UCSD-AML1 (cell line): ENCODE measurements around the gene NIPA2.

Source experiments
- DNase-seq: peaks from one replicate; lab custom pipeline; 2025; ENCODE audit not compliant: unreplicated experiment; lab: John Stamatoyannopoulos, UW

NIPA2 gene

GRCh38 chr15:22874966-22875365 lies 36.5 kb downstream of the NIPA2 start:
- no peak for DNase-seq

GRCh38 chr15:22877117-22877516 lies 38.7 kb downstream of the NIPA2 start:
- no peak for DNase-seq

DNA sequence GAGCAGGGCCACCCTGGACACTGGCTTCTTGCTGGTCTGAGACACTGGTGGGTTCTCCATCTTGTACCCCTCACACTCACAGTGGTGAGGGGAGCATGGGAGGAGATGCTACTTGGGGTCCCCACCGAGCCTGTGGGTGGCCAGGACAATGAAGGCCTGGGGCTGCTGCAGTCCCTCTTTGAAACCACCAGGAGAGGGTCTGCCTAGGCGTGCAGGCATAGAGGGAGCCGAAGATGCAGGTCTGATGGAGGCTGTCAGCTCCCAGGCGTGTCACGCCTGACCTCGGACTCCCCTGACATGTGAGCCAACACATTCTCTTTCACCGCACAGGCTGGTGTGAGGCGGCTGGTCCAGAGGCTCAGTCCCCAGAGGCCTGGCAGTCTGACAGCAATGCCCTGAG lies 39.1 kb downstream of the NIPA2 start:
- no peak for DNase-seq

- DNase-seq = no peak
Observed at GRCh38 chr15:22878103-22878502, 39.6 kb downstream of the NIPA2 start.

DNA sequence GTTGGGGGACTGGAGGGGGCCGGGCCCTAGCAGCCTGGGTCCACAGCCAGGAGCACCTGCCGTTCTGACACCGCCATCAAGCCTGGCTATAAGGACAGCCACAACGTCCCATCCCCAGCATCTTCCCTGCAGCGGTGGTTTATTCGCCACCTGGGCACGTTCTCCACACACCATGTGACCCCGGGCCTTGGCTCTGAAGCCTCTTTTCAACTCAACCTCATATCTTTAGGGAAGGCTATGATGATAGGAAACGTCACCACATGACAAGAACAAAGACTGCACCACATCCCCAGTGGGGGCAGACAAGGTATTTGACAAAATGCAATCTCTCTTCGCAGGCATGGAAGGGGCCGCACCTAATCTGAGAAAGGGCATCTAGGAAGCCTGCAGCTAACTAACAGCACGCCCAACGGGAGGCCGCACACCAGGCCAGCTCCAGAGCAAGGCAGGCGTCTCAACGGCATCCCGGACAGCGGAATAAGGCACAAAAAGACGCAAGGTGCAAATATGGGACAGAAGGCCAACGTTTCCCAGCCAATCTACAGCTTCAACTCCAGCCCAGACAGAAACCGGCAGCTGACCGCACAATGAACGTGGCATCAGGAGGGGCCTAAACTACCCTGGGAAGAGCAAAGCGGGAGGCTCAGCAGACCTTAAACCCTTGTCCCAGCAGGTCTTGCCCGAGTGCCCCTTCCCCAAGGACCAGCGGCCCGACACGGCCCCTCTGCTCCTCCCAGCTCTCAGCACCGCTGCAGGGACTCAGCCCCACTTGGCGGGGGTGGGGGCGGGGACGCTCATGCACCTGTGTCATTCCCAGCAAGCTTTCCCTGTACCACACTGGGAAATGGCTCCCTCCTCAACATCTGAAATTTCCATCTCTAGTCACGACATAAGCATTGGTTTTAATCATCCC lies 41.9 kb downstream of the NIPA2 start:
- no peak for DNase-seq

DNA sequence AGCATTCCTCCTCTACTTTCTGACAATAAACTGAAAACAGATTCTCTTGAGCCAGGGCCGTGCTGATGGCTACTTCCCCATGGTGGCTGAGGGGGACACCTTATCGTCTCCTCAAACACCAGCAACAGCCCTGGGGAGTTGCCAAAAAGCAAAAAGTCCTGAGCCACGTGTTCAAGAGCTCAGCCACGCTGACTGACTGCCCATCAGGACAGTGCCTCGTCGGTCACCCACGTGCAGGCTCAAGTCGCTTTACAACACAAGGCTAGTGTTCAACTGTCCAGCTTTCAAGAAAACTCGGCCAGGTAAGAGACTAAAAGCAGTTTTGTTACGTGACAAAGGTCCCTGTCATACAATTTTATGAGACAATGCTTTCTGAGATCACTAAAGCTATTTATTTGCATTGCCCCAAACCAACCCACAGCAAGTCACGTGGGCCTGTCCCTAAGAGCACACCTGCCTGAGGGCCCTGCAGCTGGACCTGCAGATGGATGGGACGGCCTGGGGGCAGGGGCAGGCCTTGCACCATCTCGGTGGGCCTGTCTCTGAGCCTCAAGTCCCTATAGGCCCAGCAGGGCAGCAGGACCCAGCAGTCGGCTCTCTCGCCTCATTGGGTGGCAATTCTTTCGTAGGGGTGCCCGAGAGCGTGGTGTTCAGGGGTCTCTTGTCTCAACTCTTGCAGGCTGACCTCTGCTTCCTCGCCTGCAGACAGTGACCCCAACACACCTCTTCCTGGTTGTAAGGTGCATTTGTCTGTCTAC lies 42.7 kb downstream of the NIPA2 start:
- DNase-seq = no peak

DNA sequence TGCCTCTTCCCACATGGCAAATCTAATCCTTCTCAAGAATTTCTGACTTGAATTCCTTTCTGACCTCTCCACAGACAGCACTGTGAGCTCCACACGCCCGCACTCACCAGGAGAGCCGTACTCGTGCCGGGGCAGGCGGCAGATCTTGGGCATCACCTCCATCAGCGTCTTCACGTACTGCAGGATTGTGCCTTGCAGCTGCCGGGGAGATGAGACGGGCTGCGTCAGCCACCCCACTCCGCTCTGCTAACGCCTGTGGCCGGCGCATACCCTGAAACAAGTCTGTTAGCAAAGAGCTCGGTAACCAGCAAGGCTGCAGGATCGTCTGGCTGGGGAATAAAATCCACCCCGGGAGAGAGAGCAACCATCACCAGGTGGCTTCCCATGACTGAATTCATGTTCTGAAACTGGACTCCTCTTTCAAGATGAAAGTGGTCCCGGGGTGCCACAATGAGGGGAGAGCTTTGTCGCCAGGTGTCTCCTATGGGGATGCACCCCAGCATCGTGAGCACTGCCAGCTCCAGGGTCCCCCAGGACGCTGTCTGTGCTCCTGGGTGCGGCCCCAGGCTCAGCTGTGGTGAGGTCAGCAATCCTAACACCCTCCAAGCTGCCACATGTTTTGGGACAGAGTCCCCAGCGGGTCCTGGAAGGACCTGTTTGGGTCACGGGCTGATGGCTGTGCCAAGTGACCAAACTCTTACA lies 43.4 kb downstream of the NIPA2 start:
- no peak for DNase-seq

DNA sequence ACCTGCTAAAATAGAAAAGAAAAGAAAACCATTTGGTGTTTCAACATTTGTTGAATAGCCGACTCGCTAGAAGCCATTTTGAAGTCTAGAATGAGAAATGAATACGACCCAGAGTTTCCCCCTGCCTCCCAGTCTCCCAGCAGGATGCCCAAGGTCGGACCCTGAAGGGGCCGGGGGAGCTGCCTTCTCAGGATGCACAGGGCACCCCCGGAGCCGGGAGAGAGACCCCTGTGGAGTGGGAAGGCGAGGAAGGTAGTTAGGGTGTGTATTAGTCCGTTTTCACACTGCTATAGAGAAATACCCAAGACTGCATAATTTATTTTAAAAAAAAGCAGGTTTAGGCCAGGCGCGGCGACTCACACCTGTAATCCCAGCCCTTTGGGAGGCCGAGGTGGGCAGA lies 44.7 kb downstream of the NIPA2 start:
- no peak for DNase-seq

GRCh38 chr15:22884344-22884743 lies 45.9 kb downstream of the NIPA2 start:
- DNase-seq = no peak

DNA sequence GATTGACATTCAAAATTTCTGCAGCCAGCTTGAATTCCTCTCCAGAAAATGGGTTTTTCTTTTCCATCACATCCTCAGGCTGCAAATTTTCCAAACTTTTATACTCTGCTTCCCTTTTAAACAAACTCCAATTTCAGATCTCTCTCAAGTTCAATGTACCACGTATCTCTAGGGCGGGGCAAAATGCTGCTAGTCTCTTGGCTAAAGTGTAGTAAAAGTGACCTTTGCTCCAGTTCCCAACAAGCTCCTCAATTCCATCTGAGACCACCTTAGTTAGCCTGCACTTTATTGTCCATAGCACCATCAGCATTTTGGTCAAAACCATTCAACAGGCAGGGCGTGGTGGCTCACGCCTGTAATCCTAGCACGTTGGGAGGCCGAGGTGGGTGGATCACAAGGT lies 46.7 kb downstream of the NIPA2 start:
- no peak for DNase-seq

DNA sequence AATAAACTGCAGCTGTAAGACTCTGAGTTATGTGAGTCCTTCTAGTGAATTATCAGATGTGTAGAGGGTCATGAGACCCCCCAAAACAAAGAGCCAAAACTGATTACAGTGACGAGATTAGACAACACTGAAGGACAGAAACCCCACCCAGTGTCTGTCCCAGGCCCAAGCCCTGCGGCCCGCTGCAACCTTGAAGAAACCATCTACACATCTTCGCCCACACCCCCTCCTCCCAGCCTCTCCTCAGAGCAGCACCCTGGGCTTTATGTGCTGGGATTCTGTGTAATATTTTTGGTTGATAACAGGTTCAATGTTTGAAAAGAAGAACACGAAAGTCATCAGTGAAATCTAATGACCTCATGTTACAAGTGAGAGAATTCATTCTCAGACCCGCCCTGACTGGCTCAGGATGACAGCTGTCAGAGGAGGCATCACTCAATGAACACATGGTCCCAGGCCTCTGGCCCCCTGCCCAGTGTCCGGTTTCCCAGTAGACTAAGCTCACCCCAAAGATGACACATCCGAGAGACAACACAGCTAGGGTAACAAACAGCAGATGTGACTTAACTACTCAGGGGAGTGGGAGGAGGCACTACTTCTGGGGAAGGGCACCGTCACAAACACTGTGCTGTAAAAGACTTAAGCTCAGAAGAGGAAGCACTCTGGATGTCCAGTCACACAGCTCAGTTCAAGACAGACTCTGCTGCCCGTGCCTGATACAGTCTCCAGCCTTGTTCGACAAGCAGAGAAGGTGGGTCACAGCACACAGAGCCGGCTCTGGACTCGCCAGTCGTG lies 48.9 kb downstream of the NIPA2 start:
- no peak for DNase-seq

DNA sequence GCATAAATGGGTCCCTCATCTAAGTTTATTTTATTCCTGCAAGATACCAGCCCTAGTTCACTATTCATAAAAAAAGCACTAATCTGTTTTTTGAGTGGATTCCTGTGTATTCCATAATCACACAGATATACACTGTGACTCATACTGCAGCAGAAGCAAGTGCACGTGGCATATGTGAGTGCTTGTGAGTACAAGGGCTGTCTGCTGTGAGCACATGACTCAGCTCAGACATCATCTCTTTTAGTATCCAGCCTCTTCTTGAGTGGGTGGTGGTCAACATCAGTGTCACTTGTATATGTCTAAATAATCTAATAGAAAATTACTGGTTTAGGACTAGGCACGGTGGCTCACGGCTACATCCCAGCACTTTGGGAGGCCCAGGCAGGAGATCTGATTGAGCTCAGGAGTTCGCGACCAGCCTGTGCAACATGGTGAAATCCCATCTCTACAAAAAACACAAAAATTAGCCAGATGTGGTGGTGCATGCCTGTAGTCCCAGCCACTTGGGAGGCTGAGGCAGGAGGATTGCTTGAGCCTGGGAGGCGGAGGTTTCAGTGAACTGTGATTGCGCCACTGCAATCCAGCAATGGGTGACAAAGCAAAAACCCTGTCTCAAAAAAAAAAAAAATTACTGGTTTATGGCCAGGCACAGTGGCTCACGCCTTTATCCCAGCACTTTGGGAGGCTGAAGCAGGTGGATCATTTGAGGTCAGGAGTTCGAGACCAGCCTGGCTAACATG lies 49.8 kb downstream of the NIPA2 start:
- no peak for DNase-seq

DNA sequence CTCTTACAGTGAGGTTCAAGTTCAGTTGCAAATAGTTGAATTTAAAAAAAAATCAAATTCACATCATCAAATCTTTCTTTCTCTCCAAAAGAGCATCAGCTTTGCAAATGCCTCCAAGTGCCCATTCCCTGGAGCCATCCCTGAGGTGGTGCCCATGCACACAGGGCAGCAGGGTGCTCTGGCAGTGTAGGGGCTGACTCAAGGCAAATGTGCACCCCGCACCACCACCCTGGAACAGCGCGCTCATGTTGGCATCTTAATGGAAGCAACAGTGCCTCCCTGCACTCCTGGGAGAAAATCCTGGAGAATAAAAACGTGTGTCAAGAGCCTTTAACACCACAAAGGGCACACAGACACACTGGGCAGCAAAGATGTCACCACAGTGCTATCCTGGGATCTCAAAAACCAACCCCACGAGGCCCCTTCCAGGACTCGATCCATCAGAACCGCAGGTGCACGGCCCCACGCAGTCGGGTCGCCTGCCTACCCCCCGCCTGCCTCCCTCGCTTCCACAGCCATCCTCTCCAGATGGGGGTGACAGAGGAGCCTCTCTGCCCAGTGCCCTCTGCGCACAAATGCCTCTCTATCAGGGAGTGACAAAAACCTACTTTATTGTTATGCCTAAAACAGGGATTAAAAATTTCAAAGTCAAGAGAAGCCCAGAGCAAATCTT lies 50.8 kb downstream of the NIPA2 start:
- DNase-seq = no peak

DNA sequence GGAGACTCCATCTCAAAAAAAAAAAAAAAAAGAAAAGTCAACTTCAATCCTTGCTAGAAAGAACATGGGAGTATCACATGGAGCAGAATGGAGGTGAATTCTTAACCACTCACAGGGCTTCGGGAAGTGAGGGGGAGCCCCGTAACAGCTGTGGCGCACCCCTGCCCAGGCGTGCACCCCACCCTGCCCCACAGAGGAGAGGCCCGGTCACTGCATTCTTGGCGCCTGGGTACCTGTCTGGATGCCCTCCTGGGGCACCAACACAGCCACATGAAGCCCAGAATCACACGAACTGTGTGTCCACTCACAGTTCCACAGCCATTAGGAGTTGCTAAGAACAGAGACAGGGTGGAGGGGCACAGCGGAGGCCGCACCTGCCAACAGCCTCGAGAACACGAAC lies 51.8 kb downstream of the NIPA2 start:
- DNase-seq = no peak

- DNase-seq = no peak
Observed at GRCh38 chr15:22891426-22892210, 53.2 kb downstream of the NIPA2 start.

DNA sequence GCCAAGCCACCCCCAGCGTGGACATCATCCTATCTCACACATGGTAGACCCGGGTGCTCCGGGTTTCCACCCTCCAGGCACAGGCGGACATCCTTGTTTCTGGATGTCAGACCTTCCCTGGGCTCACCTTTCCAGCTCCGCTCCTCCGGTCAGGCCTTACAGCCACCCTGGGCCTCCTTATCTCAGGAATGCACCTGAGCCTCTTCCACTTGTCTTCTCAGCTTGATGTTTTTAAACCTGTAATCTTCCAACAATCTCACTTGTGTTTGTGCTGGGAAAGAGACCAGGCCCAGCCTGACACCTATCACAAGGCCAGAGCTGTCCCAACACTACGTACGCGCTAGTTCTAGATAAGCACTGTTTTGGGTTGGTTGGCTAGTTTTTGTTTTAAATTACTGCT lies 53.9 kb downstream of the NIPA2 start:
- no peak for DNase-seq

GRCh38 chr15:22893081-22893480 lies 54.6 kb downstream of the NIPA2 start:
- no peak for DNase-seq

GRCh38 chr15:22893881-22894280 lies 55.4 kb downstream of the NIPA2 start:
- DNase-seq = no peak
